GM12892 (cell line): ENCODE measurements around the gene BGN.

ENCODE experiments used
- POLR2A ChIP-seq: IDR thresholded peaks from 2 replicates; pipeline ENCODE4 v1.6.1; 2011; ENCODE audit warnings: low read depth, low read length, control low read depth
- POLR2AphosphoS5 ChIP-seq: IDR thresholded peaks from 2 replicates; pipeline ENCODE4 v1.6.1; 2011; ENCODE audit warnings: low read depth, low read length, control low read depth

GRCh38 chrX:153557618-153558355 lies 63.0 kb downstream of the BGN start:
- TF ChIP-seq POLR2AphosphoS5 (no peak), POLR2A (no peak)
